ENCODE results near the gene TRPM1. TPM values are rescaled to one million over a fixed set of nuclear protein-coding genes. Genes with fewer than 3 reads are reported as not detected.

Gene TRPM1
- total RNA-seq, 1 donor from 2014 or later = not detected

GRCh38 chr15:31012455-31012854, 89.1 kb downstream of the TRPM1 start:
- Mint-ChIP-seq H3K4me1 (ENCODE audit: unreplicated experiment) (peaks cover 10% of the 10 kb centered on the region), H3K4me3 (ENCODE audit: unreplicated experiment) (no peak overlapping the region), H3K27me3 (ENCODE audit: unreplicated experiment) (no peaks in the 10 kb centered on the region), H3K36me3 (ENCODE audit: unreplicated experiment) (peaks cover 4% of the 10 kb centered on the region), H3K27ac (ENCODE audit: unreplicated experiment) (no peak overlapping the region), H3K9me3 (ENCODE audit: unreplicated experiment) (peaks cover 17% of the 10 kb centered on the region)
- DNase-seq (ENCODE audit: extremely low spot score, unreplicated experiment) = no peak
- TF ChIP-seq CTCF (IDR thresholded peaks at IDR 0.05) = no peak

GRCh38 chr15:31010036-31010435, 91.5 kb downstream of the TRPM1 start:
- Mint-ChIP-seq H3K9me3 (ENCODE audit: unreplicated experiment) (peaks cover 17% of the 10 kb centered on the region), H3K4me1 (ENCODE audit: unreplicated experiment) (peaks cover 2% of the 10 kb centered on the region), H3K4me3 (ENCODE audit: unreplicated experiment) (no peak overlapping the region), H3K27ac (ENCODE audit: unreplicated experiment) (no peak overlapping the region), H3K27me3 (ENCODE audit: unreplicated experiment) (peaks cover 9% of the 10 kb centered on the region), H3K36me3 (ENCODE audit: unreplicated experiment) (peaks cover 4% of the 10 kb centered on the region)
- no peak for TF ChIP-seq CTCF (IDR thresholded peaks at IDR 0.05)
- DNase-seq (ENCODE audit: extremely low spot score, unreplicated experiment) = no peak

- Mint-ChIP-seq H3K9me3 (ENCODE audit: unreplicated experiment) (no peaks in the 10 kb centered on the region), H3K36me3 (ENCODE audit: unreplicated experiment) (peaks cover 1% of the 10 kb centered on the region), H3K4me3 (ENCODE audit: unreplicated experiment) (no peak overlapping the region), H3K27me3 (ENCODE audit: unreplicated experiment) (peaks cover 23% of the 10 kb centered on the region), H3K4me1 (ENCODE audit: unreplicated experiment) (peaks cover 4% of the 10 kb centered on the region), H3K27ac (ENCODE audit: unreplicated experiment) (no peak overlapping the region)
- TF ChIP-seq CTCF (IDR thresholded peaks at IDR 0.05) = no peak
- no peak for DNase-seq (ENCODE audit: extremely low spot score, unreplicated experiment)
Measured at GRCh38 chr15:31005660-31006059, 95.9 kb downstream of the TRPM1 start.

- DNase-seq (ENCODE audit: extremely low spot score, unreplicated experiment) = no peak
- TF ChIP-seq CTCF (IDR thresholded peaks at IDR 0.05) = no peak
- Mint-ChIP-seq H3K27me3 (ENCODE audit: unreplicated experiment) (peaks cover 23% of the 10 kb centered on the region), H3K4me3 (ENCODE audit: unreplicated experiment) (no peak overlapping the region), H3K27ac (ENCODE audit: unreplicated experiment) (no peak overlapping the region), H3K4me1 (ENCODE audit: unreplicated experiment) (peaks cover 4% of the 10 kb centered on the region), H3K9me3 (ENCODE audit: unreplicated experiment) (no peaks in the 10 kb centered on the region), H3K36me3 (ENCODE audit: unreplicated experiment) (peaks cover 1% of the 10 kb centered on the region)
Measured at GRCh38 chr15:31004220-31004733, 97.2 kb downstream of the TRPM1 start.

GRCh38 chr15:31001702-31002101, 99.8 kb downstream of the TRPM1 start:
- Mint-ChIP-seq H3K27me3 (ENCODE audit: unreplicated experiment) (peaks cover 17% of the 10 kb centered on the region), H3K4me1 (ENCODE audit: unreplicated experiment) (peaks cover 2% of the 10 kb centered on the region), H3K27ac (ENCODE audit: unreplicated experiment) (no peak overlapping the region), H3K9me3 (ENCODE audit: unreplicated experiment) (no peaks in the 10 kb centered on the region), H3K4me3 (ENCODE audit: unreplicated experiment) (no peak overlapping the region), H3K36me3 (ENCODE audit: unreplicated experiment) (peaks cover 1% of the 10 kb centered on the region)
- TF ChIP-seq CTCF (IDR thresholded peaks at IDR 0.05) = no peak
- no peak for DNase-seq (ENCODE audit: extremely low spot score, unreplicated experiment)

All from osteocyte (in vitro differentiated cells).